GM19239 (cell line): ENCODE measurements around the gene TRIM38.
A peak's percentile ranks its signal among the peaks of the same experiment; 100 is the strongest.
"Not testable (repeated sequence)": the region's sequence is repeated elsewhere in the genome, so short reads cannot be mapped to it uniquely, and the experiment has no call there.

Experiments used
- DNase-seq: peaks from one replicate; pipeline ENCODE4 v3.0.0; 2011; ENCODE audit warnings: low spot score; ENCODE audit not compliant: insufficient read length
- FAIRE-seq: peaks from 2 replicates; lab custom pipeline; 2011; peaks lifted over from hg19 to GRCh38; lab: Jason Lieb, UNC

Gene TRIM38

DNA sequence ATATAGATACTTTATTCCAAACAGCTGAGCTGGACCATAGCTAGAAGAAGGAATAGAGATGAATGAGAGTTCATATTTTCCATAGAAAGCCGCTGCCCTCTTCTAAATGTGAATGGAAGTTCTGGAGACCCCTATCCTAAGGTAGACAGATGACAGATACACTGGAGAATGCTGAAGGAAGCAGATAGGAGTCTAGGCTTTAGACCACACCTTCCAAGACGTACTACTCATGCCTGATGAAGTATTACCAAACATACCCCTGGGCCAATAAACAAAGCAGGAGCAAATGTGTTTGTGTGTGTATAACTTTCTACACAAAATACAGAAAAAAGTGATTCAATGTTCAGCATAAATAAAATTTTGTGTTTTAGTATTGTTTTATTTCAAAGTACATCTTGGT is 23.0 kb upstream of the TRIM38 start:
- DNase-seq (no peak), FAIRE-seq (no peak)

DNA sequence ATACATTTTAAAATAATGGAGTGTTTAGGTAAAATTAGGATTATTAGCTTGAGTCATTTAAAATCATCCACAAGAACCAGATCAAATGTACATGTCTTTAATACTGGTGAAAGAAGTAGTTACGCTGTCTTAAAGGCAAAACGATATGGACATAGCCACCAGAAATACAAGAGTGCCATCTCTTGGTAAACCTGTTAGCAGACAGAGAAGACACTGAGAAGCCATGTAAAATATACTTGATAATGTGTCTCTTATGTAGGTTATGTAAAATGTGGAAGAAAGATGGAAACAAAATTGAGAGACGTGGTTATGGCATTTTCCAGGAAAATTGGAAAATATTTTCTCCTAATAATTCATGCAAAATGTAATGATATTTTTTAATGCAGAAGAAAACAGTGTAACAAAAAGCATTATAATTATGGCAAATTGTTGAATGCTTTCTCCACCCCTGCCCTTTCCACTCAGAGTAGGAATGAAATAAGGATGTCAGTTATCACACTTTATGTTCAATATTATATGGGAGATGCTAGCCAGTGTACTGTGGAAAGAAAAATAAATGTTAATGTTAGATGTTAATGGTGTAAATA is 19.9 kb upstream of the TRIM38 start:
- peak; percentile 13 for DNase-seq
- peak; percentile 92 for FAIRE-seq

DNA sequence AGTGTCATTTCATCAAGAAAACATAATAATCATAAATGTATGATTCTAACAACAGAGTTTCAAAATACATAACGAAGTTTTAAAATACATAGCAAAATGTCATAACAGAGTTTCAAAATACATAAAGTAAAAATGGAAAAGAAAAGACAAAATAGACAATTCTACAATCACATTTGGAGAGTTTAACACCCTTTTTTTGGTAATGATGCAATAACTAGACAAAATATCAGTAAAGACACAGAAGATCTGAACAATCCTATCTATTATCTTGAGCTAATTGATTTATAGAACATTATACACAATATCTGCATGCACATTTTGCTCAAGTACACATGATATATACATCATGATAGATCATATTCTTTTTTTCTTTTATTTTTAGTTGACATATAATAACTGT is 18.7 kb upstream of the TRIM38 start:
- FAIRE-seq (no peak), DNase-seq (no peak)

DNA sequence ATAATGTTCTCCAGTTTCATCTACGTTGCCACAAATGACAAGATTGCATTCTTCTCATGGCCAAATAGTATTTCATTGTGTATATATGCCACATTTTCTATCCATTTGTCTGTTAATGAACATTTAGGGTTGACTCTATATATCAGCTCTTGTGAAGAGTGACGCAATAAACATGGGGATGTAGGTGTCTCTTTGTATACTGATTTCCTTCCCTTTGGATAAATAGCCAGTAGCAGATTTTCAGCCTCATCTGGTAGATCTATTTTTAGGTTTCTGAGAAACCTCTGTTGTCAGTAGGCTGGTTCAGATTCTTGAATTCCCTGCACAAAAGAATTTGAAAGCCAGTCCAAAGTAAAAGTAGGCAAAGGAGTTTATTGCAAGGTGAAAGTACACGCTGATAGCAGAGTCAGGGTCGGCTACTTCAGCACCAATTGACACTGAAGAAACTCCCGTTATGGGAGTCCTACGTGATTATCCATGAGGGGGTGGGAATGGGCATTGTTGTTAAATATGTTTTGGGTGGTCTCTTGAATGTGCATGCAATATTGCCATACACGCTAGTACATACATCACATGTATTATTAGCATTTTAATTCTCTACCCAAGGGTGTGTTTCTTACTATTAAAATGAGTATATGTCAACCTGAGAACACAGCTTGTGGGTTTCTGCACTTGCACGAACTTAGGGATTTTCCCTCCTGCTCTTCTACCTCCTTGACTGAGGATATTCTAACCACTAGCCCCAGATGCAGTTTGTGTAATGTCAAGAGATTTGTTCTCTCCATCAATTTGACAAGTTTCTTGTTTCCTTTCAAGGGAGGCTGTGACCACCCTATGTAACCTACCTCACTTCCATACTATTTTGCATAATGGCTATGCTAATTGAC is 17.7 kb upstream of the TRIM38 start:
- no peak for DNase-seq
- FAIRE-seq: peak; percentile 75

DNA sequence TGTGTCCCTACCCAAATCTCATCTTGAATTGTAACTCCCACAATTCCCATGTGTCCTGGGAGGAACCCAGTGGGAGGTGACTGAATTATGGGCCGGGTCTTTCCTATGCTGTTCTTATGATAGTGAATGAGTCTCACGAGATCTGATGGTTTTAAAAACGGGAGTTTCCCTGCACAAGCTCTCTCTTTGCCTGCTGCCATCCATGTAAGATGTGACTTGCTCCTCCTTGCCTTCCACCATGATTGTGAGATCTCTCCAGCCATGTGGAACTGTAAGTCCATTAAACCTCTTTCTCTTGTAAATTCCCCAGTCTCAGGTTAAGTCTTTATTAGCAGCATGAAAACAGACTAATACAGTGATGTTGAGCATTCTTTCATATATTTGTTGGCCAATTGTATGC is 16.9 kb upstream of the TRIM38 start:
- DNase-seq, FAIRE-seq: not testable (repeated sequence)

DNA sequence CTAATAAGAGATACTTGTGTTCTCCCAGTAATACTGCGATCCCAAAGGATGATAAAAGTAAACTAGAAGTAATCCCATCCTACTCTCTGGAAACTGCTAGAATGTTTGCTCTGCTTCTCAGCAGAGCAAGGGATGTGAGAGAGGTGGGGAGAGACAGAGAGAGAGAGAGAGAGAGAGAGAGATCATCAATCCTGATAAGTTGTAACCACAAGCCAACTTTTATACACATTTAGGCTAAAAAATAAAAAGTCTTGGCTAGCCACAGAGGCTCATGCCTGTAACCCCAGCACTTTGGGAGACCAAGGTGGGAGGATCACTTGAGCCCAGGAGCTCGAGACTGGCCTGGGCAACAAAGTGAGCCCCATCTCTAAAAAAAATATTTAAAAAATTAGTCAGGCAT is 16.0 kb upstream of the TRIM38 start:
- FAIRE-seq (no peak), DNase-seq (no peak)

DNA sequence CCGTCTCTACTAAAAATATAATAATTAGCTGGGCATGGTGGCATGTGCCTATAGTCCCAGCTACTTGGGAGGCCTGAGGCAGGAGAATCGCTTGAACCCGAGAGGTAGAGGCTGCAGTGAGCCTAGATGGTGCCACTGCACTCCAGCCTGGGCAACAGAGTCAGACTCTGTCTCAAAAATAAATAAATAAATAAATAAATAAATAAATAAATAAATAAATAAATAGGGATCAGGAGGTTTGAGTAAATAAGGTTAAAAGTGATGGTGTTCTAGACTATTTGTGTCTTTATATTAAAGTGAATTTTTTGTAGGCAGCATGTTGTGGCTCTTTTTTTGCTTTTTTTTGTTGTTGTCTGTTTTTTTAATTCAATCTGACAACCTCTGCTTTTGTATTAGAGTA is 15.1 kb upstream of the TRIM38 start:
- DNase-seq, FAIRE-seq: not testable (repeated sequence)

DNA sequence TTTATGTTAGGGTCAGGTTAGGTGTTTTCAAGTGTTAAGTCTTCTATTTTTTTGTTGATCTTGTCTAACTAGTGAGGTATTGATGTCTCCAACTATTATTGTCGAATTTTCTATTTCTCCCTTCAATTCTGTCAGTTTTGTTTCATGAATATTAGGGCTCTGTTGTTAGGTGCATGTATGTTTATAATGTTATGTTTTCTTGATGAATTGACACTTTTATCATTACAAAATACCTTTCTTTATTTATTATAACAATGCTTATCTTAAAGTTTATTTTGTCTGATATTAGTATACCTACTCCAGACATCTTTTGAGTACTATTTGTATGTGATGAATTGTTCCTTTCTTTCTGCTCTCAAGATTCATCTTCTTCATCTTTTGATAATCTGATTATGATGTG is 12.9 kb upstream of the TRIM38 start:
- FAIRE-seq: no peak
- DNase-seq: no peak

DNA sequence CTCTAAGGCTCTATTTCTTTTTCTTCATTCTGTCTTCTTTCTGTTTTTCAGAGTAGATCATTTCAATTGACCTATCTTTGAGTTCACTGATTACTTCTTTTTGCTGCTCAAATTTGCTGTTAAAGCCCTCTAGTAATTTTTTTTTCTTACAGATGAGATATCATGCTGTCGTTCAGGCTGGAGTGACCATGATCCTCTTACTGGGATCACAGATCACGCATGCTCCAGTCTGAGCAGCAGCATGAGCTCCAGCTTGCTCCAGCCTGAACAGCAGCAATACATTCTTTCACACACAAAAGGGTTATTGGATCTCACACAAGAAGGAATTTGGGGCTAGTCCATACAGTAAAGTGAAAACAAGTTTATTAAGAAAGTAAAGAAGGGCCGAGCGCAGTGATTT is 12.3 kb upstream of the TRIM38 start:
- DNase-seq (no peak), FAIRE-seq (no peak)

DNA sequence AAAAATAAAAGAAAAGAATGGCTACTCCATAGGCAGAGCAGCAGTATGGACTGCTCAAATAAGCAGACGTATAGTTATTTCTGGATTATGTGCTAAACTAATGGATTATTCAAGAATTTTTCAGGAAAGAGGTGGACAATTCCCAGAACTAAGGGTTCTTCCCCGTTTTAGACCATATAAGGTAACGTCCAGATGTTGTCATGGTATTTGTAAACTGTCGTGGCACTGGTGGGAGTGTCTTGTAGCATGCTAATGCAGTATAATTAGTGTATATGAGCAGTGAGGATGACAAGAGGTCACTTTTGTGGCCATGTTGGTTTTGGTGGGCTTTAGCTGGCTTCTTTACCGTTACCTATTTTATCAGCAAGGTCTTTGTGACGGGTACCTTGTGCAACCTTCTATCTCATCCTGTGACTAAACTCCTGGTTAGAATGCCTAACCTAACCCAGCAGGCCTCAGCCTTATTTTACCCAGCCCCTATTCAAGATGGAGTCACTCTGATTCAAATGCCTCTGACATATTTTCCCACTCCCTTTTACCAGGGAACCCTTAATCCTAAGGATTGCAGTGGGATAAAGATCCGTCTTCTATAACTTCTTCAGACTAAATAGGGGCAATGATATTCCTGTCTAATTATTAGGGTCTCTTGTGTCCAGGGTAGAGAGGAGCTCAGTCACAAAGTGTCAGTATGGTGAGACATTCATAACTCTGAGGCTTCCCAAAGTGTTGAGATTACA is 11.1 kb upstream of the TRIM38 start:
- FAIRE-seq (no peak), DNase-seq (no peak)

DNA sequence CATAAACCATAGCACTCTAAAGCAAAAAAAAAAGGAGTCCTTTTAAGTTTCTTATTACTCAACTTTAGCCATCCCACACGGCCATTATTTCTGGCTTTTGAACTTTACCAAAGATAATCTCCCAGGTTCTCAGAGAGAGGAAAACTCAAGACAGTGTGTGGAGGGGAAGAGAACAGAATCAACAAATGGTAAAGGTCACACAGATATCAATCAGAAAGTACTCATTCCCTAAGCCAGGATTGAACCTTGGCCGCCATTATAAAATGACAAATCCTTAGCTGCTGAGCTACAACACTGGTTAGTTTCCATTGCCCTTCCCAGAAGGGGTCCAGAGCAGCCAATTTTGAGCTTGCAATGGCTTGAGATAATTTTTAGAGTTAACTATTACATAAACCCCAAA is 10.1 kb upstream of the TRIM38 start:
- DNase-seq (no peak), FAIRE-seq (no peak)

DNA sequence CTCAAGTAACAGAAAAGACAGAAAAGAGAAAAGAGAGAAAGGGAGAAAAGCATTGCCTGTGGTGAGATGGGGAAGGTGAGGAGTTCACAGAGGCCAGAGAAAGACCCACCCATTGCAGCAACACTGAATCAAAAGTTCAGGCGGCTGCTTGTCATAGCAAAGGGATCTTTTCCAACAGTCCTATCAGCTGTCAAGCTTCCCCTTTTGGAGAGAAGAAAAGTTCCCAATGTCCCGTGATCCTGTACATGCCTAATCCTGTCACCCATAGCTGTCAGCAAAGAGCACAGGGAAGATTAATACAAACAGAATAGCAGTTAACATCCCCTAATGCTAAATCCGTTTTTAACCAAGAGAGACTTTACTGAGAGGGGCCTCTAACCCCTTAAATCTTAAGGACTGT is 8.9 kb upstream of the TRIM38 start:
- no peak for FAIRE-seq
- DNase-seq: no peak

DNA sequence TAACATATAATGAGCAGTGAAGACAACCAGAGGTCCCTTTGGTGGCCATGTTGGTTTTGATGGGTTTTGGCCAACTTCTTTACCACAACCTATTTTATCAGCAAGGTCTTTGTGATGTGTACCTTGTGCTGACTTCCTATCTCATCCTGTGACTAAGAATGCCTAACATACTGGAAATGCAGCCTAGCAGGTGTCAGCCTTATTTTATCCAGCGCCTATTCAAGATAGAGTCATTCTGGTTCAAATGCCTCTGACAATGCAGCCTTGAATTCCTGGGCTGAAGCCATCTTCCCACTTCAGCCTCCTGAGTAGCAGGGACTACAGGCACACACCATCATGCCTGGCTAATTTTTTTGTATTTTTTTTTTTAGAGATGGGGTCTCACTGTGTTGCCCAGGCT is 7.8 kb upstream of the TRIM38 start:
- no peak for FAIRE-seq
- no peak for DNase-seq

DNA sequence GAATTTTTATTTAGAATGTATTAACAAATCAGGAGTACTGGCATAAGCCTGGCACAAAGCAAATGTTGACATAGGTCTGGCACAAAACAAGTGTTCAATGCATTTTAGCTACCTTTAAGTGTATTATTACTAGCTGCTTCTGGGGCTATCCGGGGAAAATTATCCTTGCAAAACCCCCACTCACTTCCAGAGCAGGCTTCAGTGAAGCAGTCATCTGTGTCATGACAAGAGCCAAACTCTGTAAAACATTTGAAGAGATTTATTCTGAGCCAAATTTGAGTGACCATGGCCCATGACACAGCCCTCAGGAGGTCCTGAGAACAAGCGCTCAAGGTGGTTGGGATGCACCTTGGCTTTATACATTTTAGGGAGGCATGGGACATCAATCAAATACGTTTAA is 6.4 kb upstream of the TRIM38 start:
- no peak for FAIRE-seq
- no peak for DNase-seq

DNA sequence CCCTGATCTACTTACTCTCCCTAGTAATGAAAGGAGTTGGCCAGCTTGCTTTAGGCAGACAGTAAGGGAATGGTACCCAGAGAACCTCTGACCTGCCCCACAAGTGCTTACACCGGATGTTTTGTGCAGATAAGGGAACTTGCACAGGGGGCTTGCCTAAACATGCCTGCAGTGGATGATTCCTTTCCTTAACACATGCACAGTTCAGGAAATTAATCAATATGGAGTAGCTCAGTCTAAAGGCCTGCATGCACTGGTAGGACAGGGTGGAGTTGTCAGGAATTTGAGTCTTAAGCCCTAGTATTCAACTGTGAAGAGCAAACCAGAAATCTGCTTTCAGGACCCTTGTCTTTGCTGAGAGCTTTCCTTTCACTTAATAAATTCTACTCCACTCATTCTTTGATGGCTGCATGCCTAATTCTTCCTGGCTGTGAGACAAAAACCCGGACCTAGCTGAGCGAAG is 3.9 kb upstream of the TRIM38 start:
- FAIRE-seq (no peak), DNase-seq (no peak)

DNA sequence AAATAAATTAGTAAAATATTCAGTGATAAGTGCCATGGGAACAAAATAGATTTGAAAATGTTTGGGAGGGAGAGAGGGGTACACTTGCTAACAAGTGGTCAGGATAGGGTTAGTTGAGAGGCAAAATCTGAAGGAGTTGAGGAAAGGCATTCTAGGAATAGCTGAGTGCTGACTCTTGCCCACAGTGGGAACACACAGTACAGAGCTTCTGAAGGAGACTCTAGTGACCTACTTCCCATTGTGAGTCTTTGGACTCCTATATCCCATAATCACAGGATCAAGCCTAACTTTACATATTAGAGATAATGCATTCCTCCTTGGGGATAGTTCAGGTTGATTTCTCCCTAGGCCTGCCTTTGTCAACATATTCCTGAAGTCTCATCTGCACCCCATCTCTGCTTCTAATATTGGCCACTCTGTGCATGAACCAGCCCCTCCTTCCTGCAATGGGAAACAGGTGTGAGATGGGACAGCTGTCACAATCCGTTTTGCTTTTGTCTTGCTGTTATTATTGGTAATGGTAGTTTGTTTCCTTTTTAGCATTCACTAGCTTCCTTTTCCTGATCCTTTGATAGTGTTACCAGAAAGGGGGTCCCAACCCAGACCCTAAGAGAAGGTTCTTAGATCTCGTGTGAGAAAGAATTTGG is 2.6 kb upstream of the TRIM38 start:
- DNase-seq (no peak), FAIRE-seq (no peak)

DNA sequence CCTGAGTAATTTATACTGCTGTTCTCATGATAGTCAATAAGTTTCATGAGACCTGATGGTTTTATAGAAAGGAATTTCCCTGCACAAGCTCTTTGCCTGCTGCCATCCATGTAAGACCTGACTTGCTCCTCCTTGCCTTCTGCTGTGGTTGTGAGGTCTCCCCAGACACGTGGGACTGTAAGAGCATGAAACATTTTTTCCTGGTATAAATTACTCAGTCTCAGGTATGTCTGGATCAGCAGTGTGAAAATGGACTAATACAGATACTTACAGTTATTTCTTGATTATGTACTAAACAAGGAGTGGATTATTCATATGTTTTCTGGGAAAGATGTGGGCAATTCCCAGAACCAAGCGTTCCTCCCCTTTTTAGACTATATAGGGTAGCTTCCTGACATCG is 1.9 kb upstream of the TRIM38 start:
- FAIRE-seq (no peak), DNase-seq (no peak)

DNA sequence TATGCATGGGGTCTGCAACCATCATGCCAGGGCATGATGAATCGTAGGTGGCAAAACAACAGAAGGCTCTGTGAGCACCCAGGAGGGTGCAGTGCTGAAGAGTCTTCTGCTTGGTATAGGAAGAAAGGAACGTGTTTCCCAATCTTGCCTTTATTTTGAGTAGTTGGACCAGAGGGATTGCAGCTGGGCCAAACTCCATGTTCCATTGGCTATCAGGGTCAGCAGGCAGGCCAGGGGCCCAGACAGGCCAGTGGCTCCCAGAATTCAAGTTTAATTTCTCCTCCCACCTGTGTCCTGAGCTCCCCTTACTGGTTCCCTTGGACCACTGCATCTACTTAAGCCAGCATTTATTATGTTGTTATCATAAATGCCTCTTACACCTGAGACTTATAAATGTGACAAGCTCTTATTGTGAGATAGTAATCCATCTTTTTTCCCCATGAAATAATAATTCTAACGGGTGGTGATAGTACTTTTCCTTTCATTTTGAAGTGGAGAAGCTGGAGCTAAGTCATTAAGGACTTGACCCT is 918 bp upstream of the TRIM38 start:
- FAIRE-seq (peak; percentile 45), DNase-seq (no peak)

DNA sequence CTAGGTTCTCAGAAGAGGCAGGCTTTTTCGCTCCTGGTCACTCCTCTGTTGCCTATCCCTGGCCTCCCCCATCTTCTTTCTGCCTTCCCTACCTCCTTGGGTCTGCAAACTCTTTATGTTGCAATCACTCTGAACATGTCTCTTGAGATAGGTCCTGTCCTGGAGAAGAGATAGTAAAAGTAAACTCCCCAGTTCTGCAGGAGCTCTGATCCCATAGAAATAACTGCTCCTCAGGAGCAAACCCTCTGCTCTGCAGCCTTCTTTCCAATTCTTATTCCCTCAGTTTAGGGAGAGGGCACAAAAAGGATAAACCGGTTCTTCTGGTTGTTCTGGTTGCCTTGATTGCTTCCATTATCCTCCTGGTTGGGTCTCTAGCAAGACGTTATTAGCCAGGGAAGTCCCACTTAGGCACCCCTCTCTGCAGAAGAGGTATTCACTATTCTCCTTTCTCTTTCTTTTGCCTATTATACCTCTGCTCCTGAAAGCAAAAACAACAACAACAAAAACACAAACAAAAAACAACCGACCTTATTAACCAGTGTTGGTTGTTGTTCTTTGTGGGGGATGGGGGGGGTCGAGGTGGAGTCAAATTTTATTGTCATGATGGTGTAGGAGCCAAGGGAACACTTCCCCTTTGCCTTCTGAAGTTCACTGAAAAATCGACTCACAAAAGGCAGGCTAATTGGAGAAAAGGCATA is 973 bp downstream of the TRIM38 start:
- DNase-seq (no peak), FAIRE-seq (peak; percentile 64)

DNA sequence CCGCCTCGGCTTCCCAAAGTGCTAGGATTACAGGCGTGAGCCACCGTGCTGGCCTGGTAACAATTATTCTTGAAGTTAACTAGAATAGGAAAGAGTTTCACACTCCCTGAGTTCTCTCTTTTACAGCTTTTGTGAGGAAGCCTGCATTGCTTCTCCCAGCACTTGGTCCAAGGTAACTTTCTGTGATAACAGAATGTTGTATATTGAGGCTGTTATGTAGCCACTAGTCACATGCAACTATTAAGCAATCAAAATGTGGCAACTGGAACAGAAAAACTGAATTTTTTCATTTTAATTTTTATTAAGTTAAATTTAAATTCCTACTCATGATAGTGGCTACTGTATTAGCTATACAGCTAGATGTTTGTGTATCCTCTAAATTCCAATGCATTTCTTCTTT is 2.5 kb downstream of the TRIM38 start:
- DNase-seq (no peak), FAIRE-seq (no peak)
